Activated B cell treated with CpG ODN at 0.5 μM for 24 hours (primary cell): ENCODE measurements around the gene SKIC2. TPM values are rescaled to one million over a fixed set of nuclear protein-coding genes. Genes with fewer than 3 reads are reported as not detected.

Experiments used
- ATAC-seq: fragments of 200-7000 bp; cut with Tn5 transposase; one replicate; pipeline ENCODE4 v1.10.0; 2021; ENCODE audit warnings: low read depth, mild to moderate bottlenecking, moderate library complexity
- CTCF ChIA-PET: fragments of 350-600 bp; sonication (Branson Sonifier 250); formaldehyde crosslinking; loops from one replicate; lab custom pipeline; 2021; ENCODE audit warnings: antibody characterized with exemption; lab: Charles Lee
- POLR2A ChIA-PET: fragments of 350-600 bp; sonication (Branson Sonifier 250); formaldehyde crosslinking; loops from one replicate; lab custom pipeline; 2021; ENCODE audit warnings: antibody characterized with exemption; lab: Charles Lee
- DNase-seq: peaks from one replicate; pipeline ENCODE4 v3.0.0; 2022
- H3K27ac Mint-ChIP-seq: one replicate; pipeline ENCODE4 v1.8.0; 2020; ENCODE audit warnings: mixed read lengths
- H3K27me3 Mint-ChIP-seq: one replicate; pipeline ENCODE4 v1.8.0; 2021; ENCODE audit warnings: mixed read lengths
- H3K36me3 Mint-ChIP-seq: one replicate; pipeline ENCODE4 v1.8.0; 2021; ENCODE audit warnings: low read depth, mixed read lengths
- H3K4me1 Mint-ChIP-seq: one replicate; pipeline ENCODE4 v1.8.0; 2021; ENCODE audit warnings: mixed read lengths
- H3K4me3 Mint-ChIP-seq: one replicate; pipeline ENCODE4 v1.8.0; 2020; ENCODE audit warnings: mild to moderate bottlenecking, mixed read lengths
- H3K9me3 Mint-ChIP-seq: one replicate; pipeline ENCODE4 v1.8.0; 2020; ENCODE audit warnings: mixed read lengths
- CTCF ChIP-seq: fragments of 200-600 bp; IDR thresholded peaks from one replicate; pipeline ENCODE4 v1.8.0; 2022; ENCODE audit warnings: antibody characterized with exemption, mild to moderate bottlenecking
- intact Hi-C: fragments of 100-400 bp; cut with micrococcal nuclease; formaldehyde crosslinking; loops from one replicate; pipeline ENCODE4 v1.15.1; 2024
- total RNA-seq: library from RNA; stranded (reverse); gene quantifications from 2 replicates; pipeline ENCODE4 v1.2.3, GENCODE V29; 2022

The SKIC2 gene
- total RNA-seq, 1 donor from 2014 or later = 95.8 TPM

DNA sequence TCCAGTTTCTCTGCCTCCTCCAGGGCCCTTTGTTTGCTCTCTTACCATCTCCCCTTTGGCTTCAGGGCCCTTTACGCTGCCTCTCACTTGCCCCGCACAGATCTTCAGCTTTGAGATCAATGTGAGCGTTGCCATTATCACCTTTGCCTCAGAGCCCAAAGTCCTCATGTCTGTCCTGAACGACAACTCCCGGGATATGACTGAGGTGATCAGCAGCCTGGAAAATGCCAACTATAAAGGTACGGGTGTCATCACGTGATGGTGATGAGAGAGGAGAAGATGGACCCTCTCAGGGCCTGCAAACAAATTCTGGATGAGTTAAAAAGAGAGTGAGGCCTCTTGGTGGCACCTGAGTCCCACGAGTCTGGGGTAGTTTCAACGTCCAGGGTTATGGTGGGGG lies 23.2 kb upstream of the SKIC2 start:
- Mint-ChIP-seq H3K4me1 (no peaks in the 10 kb centered on the region), H3K36me3 (no peaks in the 10 kb centered on the region), H3K27me3 (peaks cover 5% of the 10 kb centered on the region), H3K27ac (no peak overlapping the region), H3K4me3 (no peak overlapping the region), H3K9me3 (no peaks in the 10 kb centered on the region)
- DNase-seq (no peak), ATAC-seq (no peak)
- ChIA-PET POLR2A (no interaction called here), CTCF (no interaction called here)
- intact Hi-C loops = no loop called here
- no peak for TF ChIP-seq CTCF

DNA sequence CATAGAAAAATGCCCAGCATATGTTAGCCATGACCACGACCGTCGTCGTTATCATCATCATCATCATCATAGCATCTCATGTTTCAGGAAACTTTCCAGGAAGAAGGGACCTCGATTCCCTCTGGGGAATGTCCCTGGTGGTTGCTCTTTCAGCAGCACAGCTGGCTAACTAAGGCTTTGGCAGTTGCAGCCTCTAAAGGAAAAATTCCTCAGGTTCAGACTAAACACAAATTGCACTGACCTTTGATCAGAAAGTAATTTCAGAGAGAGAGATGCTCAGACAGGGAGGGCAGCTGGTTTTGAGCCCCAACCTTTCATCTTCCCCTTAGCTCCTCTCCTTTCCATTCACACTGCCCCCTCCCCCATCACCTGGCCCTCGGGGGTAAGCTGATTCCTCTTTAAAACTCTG lies 18.7 kb upstream of the SKIC2 start:
- no peak overlapping the region for H3K4me3 Mint-ChIP-seq
- ChIA-PET POLR2A (no interaction called here), CTCF (interaction anchor here (1.9 kb wide), 1 partner anchor 12 kb away, joined by 5 read pairs; no protein-coding TSS in a partner anchor)
- ATAC-seq (no peak), DNase-seq (no peak)
- intact Hi-C loops = no loop called here
- no peaks in the 10 kb centered on the region for H3K9me3 Mint-ChIP-seq
- peaks cover 22% of the 10 kb centered on the region for H3K27me3 Mint-ChIP-seq
- no peaks in the 10 kb centered on the region for H3K36me3 Mint-ChIP-seq
- H3K27ac Mint-ChIP-seq = no peak overlapping the region
- no peaks in the 10 kb centered on the region for H3K4me1 Mint-ChIP-seq
- no peak for TF ChIP-seq CTCF

GRCh38 chr6:31943742-31944141 lies 15.2 kb upstream of the SKIC2 start:
- ATAC-seq (no peak), DNase-seq (no peak)
- CTCF ChIA-PET = no interaction called here
- H3K4me3 Mint-ChIP-seq = no peak overlapping the region
- POLR2A ChIA-PET = no interaction called here
- H3K27me3 Mint-ChIP-seq = peaks cover 23% of the 10 kb centered on the region
- intact Hi-C loops = no loop called here
- H3K9me3 Mint-ChIP-seq = no peaks in the 10 kb centered on the region
- H3K4me1 Mint-ChIP-seq = no peaks in the 10 kb centered on the region
- no peak for TF ChIP-seq CTCF
- no peaks in the 10 kb centered on the region for H3K36me3 Mint-ChIP-seq
- H3K27ac Mint-ChIP-seq = no peak overlapping the region

GRCh38 chr6:31945154-31945506 lies 13.8 kb upstream of the SKIC2 start:
- Mint-ChIP-seq H3K36me3 (no peaks in the 10 kb centered on the region), H3K4me1 (no peaks in the 10 kb centered on the region), H3K4me3 (no peak overlapping the region), H3K27ac (no peak overlapping the region), H3K9me3 (no peaks in the 10 kb centered on the region), H3K27me3 (peaks cover 23% of the 10 kb centered on the region)
- POLR2A ChIA-PET = no interaction called here
- no peak for TF ChIP-seq CTCF
- intact Hi-C loops = no loop called here
- ATAC-seq (no peak), DNase-seq (no peak)
- CTCF ChIA-PET = no interaction called here

GRCh38 chr6:31945507-31946369 lies 13.2 kb upstream of the SKIC2 start, which contains the start of gene CFB:
CFB (plus strand) TSS chr6:31946095; CDS start chr6:31946222, 127 bp downstream.
- no peak within 1 kb of the TSS for H3K4me3 Mint-ChIP-seq
- peaks cover 23% of the 10 kb centered on the region for H3K27me3 Mint-ChIP-seq
- no peak for TF ChIP-seq CTCF
- intact Hi-C loops = no loop called here
- ATAC-seq (no peak), DNase-seq (no peak)
- no peaks in the 10 kb centered on the region for H3K36me3 Mint-ChIP-seq
- no peak within 1 kb of the TSS for H3K27ac Mint-ChIP-seq
- ChIA-PET POLR2A (no interaction called here), CTCF (no interaction called here)
- H3K9me3 Mint-ChIP-seq = no peaks in the 10 kb centered on the region
- no peaks in the 10 kb centered on the region for H3K4me1 Mint-ChIP-seq
